H1 (cell line): ENCODE measurements around the gene BBC3. TPM values are rescaled to one million over a fixed set of nuclear protein-coding genes. Genes with fewer than 3 reads are reported as not detected.

Source experiments
- CTCF ChIA-PET: fragments of 300-600 bp; sonication (Branson Sonifier 250); formaldehyde crosslinking; loops from one replicate; lab custom pipeline; 2021; ENCODE audit not compliant: partially characterized antibody; lab: Charles Lee
- POLR2A ChIA-PET: fragments of 300-600 bp; sonication (Branson Sonifier 250); formaldehyde crosslinking; loops from one replicate; lab custom pipeline; 2021; ENCODE audit warnings: inconsistent platforms; ENCODE audit not compliant: partially characterized antibody; lab: Charles Lee
- DNase-seq, 2 experiments: peaks; one replicate each; pipeline versions ENCODE4 v3.0.0 to v3.0.0-alpha.2; 2010 to 2022; ENCODE audit warnings: low spot score in 2 of 2, low read depth in 1 of 2, mixed read lengths in 1 of 2
- FAIRE-seq: peaks from 2 replicates; lab custom pipeline; 2011; peaks lifted over from hg19 to GRCh38; lab: Jason Lieb, UNC
- H2AFZ ChIP-seq: 2 replicates; pipeline ENCODE4 v1.8.1; 2012; ENCODE audit warnings: low read length, inconsistent platforms
- H2AK5ac ChIP-seq: 2 replicates; pipeline ENCODE4 v1.6.1; 2013; ENCODE audit warnings: low read depth, low read length
- H2BK120ac ChIP-seq: replicated peaks from 2 replicates; pipeline ENCODE3; 2013; ENCODE audit warnings: low read depth, low read length, inconsistent platforms
- H2BK12ac ChIP-seq: 2 replicates; pipeline ENCODE4 v1.6.1; 2013; ENCODE audit warnings: low read depth, low read length
- H2BK15ac ChIP-seq: 2 replicates; pipeline ENCODE4 v1.6.1; 2013; ENCODE audit warnings: low read length
- H2BK20ac ChIP-seq: 2 replicates; pipeline ENCODE4 v1.6.1; 2013; ENCODE audit warnings: low read length
- H2BK5ac ChIP-seq: 2 replicates; pipeline ENCODE4 v1.6.1; 2013; ENCODE audit warnings: low read depth, low read length
- H3K14ac ChIP-seq: 2 replicates; pipeline ENCODE4 v1.6.1; 2013; ENCODE audit warnings: inconsistent platforms; ENCODE audit not compliant: insufficient read length
- H3K18ac ChIP-seq: 2 replicates; pipeline ENCODE4 v1.6.1; 2013; ENCODE audit warnings: low read length; ENCODE audit errors: extremely low read depth
- H3K23ac ChIP-seq: 2 replicates; pipeline ENCODE4 v1.6.1; 2013; ENCODE audit warnings: inconsistent platforms; ENCODE audit not compliant: insufficient read length
- H3K23me2 ChIP-seq: 2 replicates; pipeline ENCODE4 v1.6.1; 2013; ENCODE audit warnings: low read depth, low read length
- H3K27ac ChIP-seq: 2 replicates; pipeline ENCODE4 v1.6.1; 2011; ENCODE audit warnings: low read depth, low read length, inconsistent platforms
- H3K27me3 ChIP-seq, 4 experiments: replicated peaks in 1 of 4; 1 replicate in 1 of 4; 2 replicates in 3 of 4; pipeline versions ENCODE4 v1.6.1 to v1.8.1; 2011 to 2013; ENCODE audit warnings: low read length in 3 of 4, mild to moderate bottlenecking in 3 of 4, inconsistent platforms in 2 of 4, mixed read lengths in 2 of 4, moderate library complexity in 1 of 4; ENCODE audit not compliant: control insufficient read depth in 3 of 4, insufficient read depth in 3 of 4; ENCODE audit errors: extremely low read depth in 1 of 4
- H3K36me3 ChIP-seq, 4 experiments: 2 replicates each; pipeline versions ENCODE4 v1.6.1 to v1.8.1; 2011 to 2013; ENCODE audit warnings: mild to moderate bottlenecking in 4 of 4, low read length in 3 of 4, moderate library complexity in 2 of 4, control low read depth in 1 of 4, inconsistent platforms in 1 of 4; ENCODE audit not compliant: insufficient read depth in 4 of 4, control insufficient read depth in 2 of 4
- H3K4ac ChIP-seq: replicated peaks from 2 replicates; pipeline ENCODE3; 2013; ENCODE audit warnings: low read length, low read depth, mixed read lengths, inconsistent platforms; ENCODE audit not compliant: insufficient read length
- H3K4me1 ChIP-seq, 4 experiments: replicated peaks in 1 of 4; 1 replicate in 1 of 4; 2 replicates in 3 of 4; pipeline versions ENCODE4 v1.6.1 to v1.8.1; 2011 to 2013; ENCODE audit warnings: low read length in 3 of 4, inconsistent platforms in 2 of 4, mixed read lengths in 1 of 4; ENCODE audit not compliant: insufficient read depth in 4 of 4, control insufficient read depth in 3 of 4
- H3K4me2 ChIP-seq, 2 experiments: 2 replicates each; pipeline versions ENCODE4 v1.6.1 to v1.8.1; 2011 to 2013; ENCODE audit warnings: low read depth in 2 of 2, low read length in 2 of 2, control low read depth in 1 of 2, inconsistent platforms in 1 of 2, mild to moderate bottlenecking in 1 of 2; ENCODE audit not compliant: insufficient read depth in 1 of 2
- H3K4me3 ChIP-seq, 4 experiments: fragments of 200-600, 300-600 bp in 1 of 4; sonication (generic), shearing (Covaris generic), sonication (Bioruptor Twin) in 1 of 4; 2 replicates each; pipeline versions ENCODE4 v1.5.1 to v1.8.1; 2011 to 2016; ENCODE audit warnings: low read length in 4 of 4, low read depth in 3 of 4, control low read depth in 2 of 4, inconsistent platforms in 2 of 4, mild to moderate bottlenecking in 2 of 4, mixed read lengths in 1 of 4, moderate library complexity in 1 of 4; ENCODE audit not compliant: insufficient read depth in 2 of 4; ENCODE audit errors: extremely low read depth in 1 of 4
- H3K56ac ChIP-seq: replicated peaks from 2 replicates; pipeline ENCODE3; 2013; ENCODE audit warnings: low read depth, mild to moderate bottlenecking, mixed read lengths, low read length, inconsistent platforms; ENCODE audit not compliant: insufficient read length
- H3K79me1 ChIP-seq: 2 replicates; pipeline ENCODE4 v1.6.1; 2013; ENCODE audit warnings: low read depth, low read length, control low read depth
- H3K79me2 ChIP-seq, 2 experiments: 2 replicates each; pipeline versions ENCODE4 v1.6.1 to v1.8.1; 2012 to 2013; ENCODE audit warnings: low read length in 2 of 2, mild to moderate bottlenecking in 2 of 2, inconsistent platforms in 1 of 2; ENCODE audit not compliant: insufficient read depth in 2 of 2, control insufficient read depth in 1 of 2
- H3K9ac ChIP-seq, 4 experiments: replicated peaks in 1 of 4; 1 replicate in 1 of 4; 2 replicates in 3 of 4; pipeline versions ENCODE4 v1.6.1 to v1.8.1; 2011 to 2013; ENCODE audit warnings: low read depth in 3 of 4, low read length in 3 of 4, control low read depth in 2 of 4, mild to moderate bottlenecking in 2 of 4, moderate library complexity in 2 of 4, inconsistent platforms in 1 of 4; ENCODE audit errors: extremely low read depth in 1 of 4
- H3K9me3 ChIP-seq, 2 experiments: 2 replicates each; pipeline versions ENCODE4 v1.6.1 to v1.8.1; 2012 to 2013; ENCODE audit warnings: mild to moderate bottlenecking in 2 of 2, moderate library complexity in 2 of 2, control low read depth in 1 of 2, inconsistent platforms in 1 of 2, low read depth in 1 of 2, low read length in 1 of 2, mixed read lengths in 1 of 2; ENCODE audit not compliant: insufficient read depth in 2 of 2
- H4K20me1 ChIP-seq, 2 experiments: replicated peaks in 1 of 2; 2 replicates each; pipeline versions ENCODE3 to v1.8.1; 2011 to 2013; ENCODE audit warnings: inconsistent platforms in 2 of 2, low read length in 2 of 2, mild to moderate bottlenecking in 1 of 2; ENCODE audit not compliant: insufficient read depth in 2 of 2, control insufficient read depth in 1 of 2
- H4K5ac ChIP-seq: 2 replicates; pipeline ENCODE4 v1.6.1; 2013; ENCODE audit warnings: low read length, low read depth, mixed read lengths, inconsistent platforms; ENCODE audit not compliant: insufficient read length
- H4K8ac ChIP-seq: 2 replicates; pipeline ENCODE4 v1.8.0; 2013; ENCODE audit warnings: mild to moderate bottlenecking, moderate library complexity, low read length, inconsistent platforms; ENCODE audit not compliant: insufficient read depth; ENCODE audit errors: extremely low read depth
- H4K91ac ChIP-seq: replicated peaks from 2 replicates; pipeline ENCODE3; 2013; ENCODE audit warnings: low read length, mixed read lengths, inconsistent platforms; ENCODE audit not compliant: insufficient read length
- ATF2 ChIP-seq: IDR thresholded peaks from 2 replicates; pipeline ENCODE4 v1.6.1; 2012; ENCODE audit warnings: low read length, inconsistent platforms
- ATF3 ChIP-seq: IDR thresholded peaks from 2 replicates; pipeline ENCODE4 v1.6.1; 2011; ENCODE audit warnings: low read depth, mild to moderate bottlenecking, low read length; ENCODE audit not compliant: insufficient read depth
- CEBPB ChIP-seq: IDR thresholded peaks from 2 replicates; pipeline ENCODE4 v1.6.1; 2012; ENCODE audit warnings: low read depth, low read length
- CREB1 ChIP-seq: IDR thresholded peaks from 2 replicates; pipeline ENCODE4 v1.6.1; 2012; ENCODE audit warnings: inconsistent platforms
- HDAC6 ChIP-seq: IDR thresholded peaks from one replicate; pipeline ENCODE4 v1.7.1; 2012; ENCODE audit warnings: low read depth, mild to moderate bottlenecking, inconsistent platforms, low read length, moderate library complexity
- JUND ChIP-seq: IDR thresholded peaks from 2 replicates; pipeline ENCODE4 v1.6.1; 2011; ENCODE audit warnings: mild to moderate bottlenecking, improper control_type of control experiment, low read length
- SP1 ChIP-seq: IDR thresholded peaks from 2 replicates; pipeline ENCODE4 v1.6.1; 2011; ENCODE audit warnings: low read depth, low read length
- SP4 ChIP-seq: IDR thresholded peaks from 2 replicates; pipeline ENCODE4 v1.6.1; 2012; ENCODE audit warnings: low read length, inconsistent platforms
- TAF1 ChIP-seq: IDR thresholded peaks from 2 replicates; pipeline ENCODE4 v1.6.1; 2011; ENCODE audit warnings: mild to moderate bottlenecking, low read depth, low read length
- YY1 ChIP-seq: IDR thresholded peaks from 2 replicates; pipeline ENCODE4 v1.6.1; 2011; ENCODE audit warnings: low read depth, mild to moderate bottlenecking, low read length
- WGBS, 2 experiments: shearing (Covaris generic) in 1 of 2; methylation state at CpG; one replicate each; pipeline versions ENCODE4 v1.1.6 to v1.1.7; 2013 to 2015; ENCODE audit warnings: low lambda C conversion rate in 2 of 2, mixed read lengths in 2 of 2, inconsistent platforms in 1 of 2, low coverage in 1 of 2, missing lambda C conversion rate in 1 of 2; ENCODE audit not compliant: insufficient replicate concordance in 2 of 2, insufficient coverage in 1 of 2, insufficient read length in 1 of 2; ENCODE audit errors: extremely low coverage in 1 of 2, missing lambda C conversion rate in 1 of 2; 5-methylcytosine and 5-hydroxymethylcytosine counted together
- polyA plus RNA-seq, 7 experiments: library from polyadenylated mRNA; depleted of rRNA in 3 of 7; stranded (reverse) in 5 of 7; unstranded in 2 of 7; fragments of >200 nt in 5 of 7; fragments of 200-250 nt in 2 of 7; gene quantifications; 1 replicate in 5 of 7; 2 replicates in 1 of 7; 4 replicates in 1 of 7; pipeline versions ENCODE4 v1.2.1 to v1.2.3, GENCODE V29; 2011 to 2013; ENCODE audit warnings: missing spikeins in 2 of 7, mixed read lengths in 2 of 7
- total RNA-seq: library from RNA; stranded (reverse); fragmentation: NEBNext Ultra II Directional; extraction: Animal tissue kit (Norgen Biotek cat#: 25700); gene quantifications from 2 replicates; pipeline ENCODE4 v1.2.1, GENCODE V29; 2021

The BBC3 gene
- total and polyA plus RNA-seq, 2 of the 8 experiments (the other 6 are each of a cell fraction or from before 2014, with no cell fraction given): 13.2 to 21.6 TPM

GRCh38 chr19:47256693-47257410, 25.9 kb upstream of the BBC3 start:
- H3K79me2 ChIP-seq: peaks cover 0 to 15% of the 10 kb centered on the region in 2 experiments; a peak in 2 of 4 replicates
- no peak overlapping the region for H2BK20ac ChIP-seq
- ChIA-PET POLR2A (interaction anchor here (1.0 to 3.6 kb wide), 13 partner anchors 11 to 144 kb away, joined by 4 to 50 read pairs (median 7); partner anchors contain the start of genes INAFM1, SAE1 and ZC3H4), CTCF (interaction anchor here (0.8 to 6.4 kb wide), 5 partner anchors 11 to 46 kb away, joined by 4 to 74 read pairs (median 5); no protein-coding TSS in a partner anchor)
- H3K27me3 ChIP-seq: no peaks in the 10 kb centered on the region
- H2BK12ac ChIP-seq: no peak overlapping the region
- no peak overlapping the region for H3K4ac ChIP-seq
- 0% methylated on average over 9 of the region's 52 CpGs; no CpG with 5 or more reads in 1 of the 2 experiments for WGBS, 2 experiments
- H2AK5ac ChIP-seq: no peak overlapping the region
- DNase-seq: peak; percentile 98 to 100
- no peak overlapping the region; the same call in 1 of the 2 replicates for H2BK5ac ChIP-seq
- TF ChIP-seq ATF2 (no peak), TAF1 (no peak), JUND (peak; percentile 53; the same call in 1 of the 2 replicates), HDAC6 (no peak), SP4 (peak; percentile 92; the same call in 1 of the 2 replicates), YY1 (no peak), ATF3 (peak; percentile 62; the same call in 1 of the 2 replicates), CREB1 (peak; percentile 65), CEBPB (peak; percentile 89), SP1 (peak; percentile 41; the same call in 1 of the 2 replicates)
- no peak overlapping the region for H3K23ac ChIP-seq
- H4K5ac ChIP-seq: no peak overlapping the region
- peaks cover 0 to 8% (median 6%) of the 10 kb centered on the region in 4 experiments; a peak in 6 of 7 replicates for H3K4me1 ChIP-seq
- H3K9ac ChIP-seq: no peak overlapping the region
- no peak overlapping the region; the same call in 1 of the 2 replicates for H3K18ac ChIP-seq
- peaks cover 0 to 8% of the 10 kb centered on the region in 2 experiments for H4K20me1 ChIP-seq
- H4K8ac ChIP-seq: no peak overlapping the region
- no peak overlapping the region for H2BK120ac ChIP-seq
- H3K23me2 ChIP-seq: peaks cover 9% of the 10 kb centered on the region
- no peak overlapping the region for H2AFZ ChIP-seq
- H3K36me3 ChIP-seq: peaks cover 5 to 27% (median 12%) of the 10 kb centered on the region in 4 experiments; a peak in 7 of 8 replicates
- H3K27ac ChIP-seq: no peak overlapping the region
- H3K4me3 ChIP-seq: peak overlapping the region in 2 of 4 experiments; percentile 78 to 92; a peak in 6 of 8 replicates
- H3K14ac ChIP-seq: no peak overlapping the region
- H3K79me1 ChIP-seq: peaks cover 5% of the 10 kb centered on the region; the same call in 1 of the 2 replicates
- H4K91ac ChIP-seq: no peak overlapping the region
- no peak overlapping the region for H2BK15ac ChIP-seq
- no peaks in the 10 kb centered on the region for H3K9me3 ChIP-seq
- peak overlapping the region in 1 of 2 experiments; percentile 94; a peak in 2 of 4 replicates for H3K4me2 ChIP-seq
- FAIRE-seq: peak; percentile 39
- no peak overlapping the region for H3K56ac ChIP-seq
